Retinal pigment epithelial cell (primary cell): Measurements from ENCODE around the gene IRX2.

Experiments
- DNase-seq: peaks from one replicate; pipeline ENCODE4 v3.0.0-alpha.2; 2010; ENCODE audit warnings: low read depth
- H3K4me3 ChIP-seq: 2 replicates; pipeline ENCODE4 v1.5.1; 2011; ENCODE audit warnings: mild to moderate bottlenecking, low read length, control low read depth, moderate library complexity
- CTCF ChIP-seq: conservative IDR thresholded peaks from 2 replicates; pipeline ENCODE4 v1.5.1; 2011; ENCODE audit warnings: low read depth, low read length, control low read depth, inconsistent platforms

The IRX2 gene

GRCh38 chr5:2747363-2748162 lies 3.9 kb downstream of the IRX2 start:
- no peak for TF ChIP-seq CTCF
- no peak overlapping the region for H3K4me3 ChIP-seq
- DNase-seq, result no peak

GRCh38 chr5:2746561-2747032 lies 4.9 kb downstream of the IRX2 start:
- no peak for DNase-seq
- no peak for TF ChIP-seq CTCF
- H3K4me3 ChIP-seq, result no peak overlapping the region

GRCh38 chr5:2744485-2744884 lies 7.0 kb downstream of the IRX2 start:
- H3K4me3 ChIP-seq, result no peak overlapping the region
- no peak for TF ChIP-seq CTCF
- DNase-seq, result no peak

GRCh38 chr5:2742921-2743679 lies 8.4 kb downstream of the IRX2 start:
- TF ChIP-seq CTCF, result no peak
- no peak for DNase-seq
- H3K4me3 ChIP-seq, result no peak overlapping the region

- no peak for DNase-seq
- H3K4me3 ChIP-seq, result no peak overlapping the region
- TF ChIP-seq CTCF, result no peak
Observed at GRCh38 chr5:2741956-2742355, 9.5 kb downstream of the IRX2 start.

GRCh38 chr5:2740876-2741555 lies 10.5 kb downstream of the IRX2 start:
- no peak for DNase-seq
- no peak overlapping the region for H3K4me3 ChIP-seq
- no peak for TF ChIP-seq CTCF
